C4-2B (cell line): ENCODE results near the gene PI4K2A.

Source experiments
- CTCF ChIP-seq: fragments of 450-650 bp; conservative IDR thresholded peaks from 2 replicates; pipeline ENCODE4 v1.5.1; 2017; ENCODE audit warnings: mild to moderate bottlenecking
- ZFX ChIP-seq: fragments of 450-650 bp; IDR thresholded peaks from 2 replicates; pipeline ENCODE4 v1.6.1; 2017

GRCh38 chr10:97713339-97713825 is 72.9 kb downstream of the PI4K2A start, which contains the start of gene MARVELD1:
- TF ChIP-seq CTCF (no peak), ZFX (no peak)
